ENCODE results near the gene PANK4. TPM values are rescaled to one million over a fixed set of nuclear protein-coding genes. Genes with fewer than 3 reads are reported as not detected.

The PANK4 gene
- total RNA-seq, 1 experiment from 2014 or later: 32.2 TPM

GRCh38 chr1:2471587-2472001 lies 54.8 kb downstream of the PANK4 start:
- H3K79me2 ChIP-seq (ENCODE audit: insufficient read depth, low read length): no peaks in the 10 kb centered on the region
- H2BK120ac ChIP-seq (ENCODE audit: low read depth, low read length, poor library complexity, severe bottlenecking): no peak overlapping the region
- no peak overlapping the region for H2BK5ac ChIP-seq (ENCODE audit: insufficient read length, low read length)
- no peak overlapping the region for H4K5ac ChIP-seq (ENCODE audit: insufficient read length, low read depth, low read length)
- no peak overlapping the region for H4K8ac ChIP-seq (replicated peaks; ENCODE audit: insufficient read length, low read depth, low read length)
- H3K18ac ChIP-seq (ENCODE audit: insufficient read length, low read depth, low read length): no peak overlapping the region
- no peak overlapping the region for H2BK15ac ChIP-seq (ENCODE audit: low read depth, low read length)
- no peaks in the 10 kb centered on the region for H3K36me3 Mint-ChIP-seq (ENCODE audit: insufficient read depth in 1 of 3, low read depth in 3 of 3)
- H2BK20ac ChIP-seq (ENCODE audit: low read depth, low read length, poor library complexity, severe bottlenecking): no peak overlapping the region
- H3K4me3 Mint-ChIP-seq: no peak overlapping the region
- H3K4ac ChIP-seq (ENCODE audit: low read depth, low read length): no peak overlapping the region
- no peaks in the 10 kb centered on the region for H3K79me1 ChIP-seq (ENCODE audit: insufficient read depth, low read depth, low read length, poor library complexity, severe bottlenecking)
- no peak overlapping the region for H2BK12ac ChIP-seq (ENCODE audit: insufficient read length, low read depth, low read length)
- H3K56ac ChIP-seq (ENCODE audit: insufficient read length, low read depth, low read length): no peak overlapping the region
- no peaks in the 10 kb centered on the region for H3K4me1 ChIP-seq (ENCODE audit: insufficient read depth, low read length)
- no peaks in the 10 kb centered on the region for H3K27me3 ChIP-seq (ENCODE audit: insufficient read depth, low read length)
- H4K20me1 ChIP-seq (ENCODE audit: control insufficient read depth, insufficient read depth, insufficient read length): peaks cover 3% of the 10 kb centered on the region
- H3K27ac ChIP-seq (ENCODE audit: insufficient read length, low read depth, low read length): no peak overlapping the region
- H3K23me2 ChIP-seq (ENCODE audit: insufficient read length, low read depth, low read length, poor library complexity, severe bottlenecking): no peaks in the 10 kb centered on the region
- H3K27me3 Mint-ChIP-seq (ENCODE audit: low read depth): peaks cover 12% of the 10 kb centered on the region
- no peak overlapping the region for H3K23ac ChIP-seq (ENCODE audit: insufficient read length, low read depth, low read length)
- H2AFZ ChIP-seq (ENCODE audit: low read length): no peak overlapping the region
- H3T11ph ChIP-seq (ENCODE audit: low read length): no peak overlapping the region
- H3K27ac Mint-ChIP-seq: no peak overlapping the region
- no peak for TF ChIP-seq CTCF (conservative IDR thresholded peaks at IDR 0.05)
- H2AK5ac ChIP-seq (ENCODE audit: insufficient read length, low read length): no peak overlapping the region
- DNase-seq: no peak
- H3K9me3 Mint-ChIP-seq: no peaks in the 10 kb centered on the region
- no CpG with 5 or more reads among the region's 15 CpGs for WGBS (ENCODE audit: extremely low coverage, insufficient read length, low lambda C conversion rate)
- H4K91ac ChIP-seq (ENCODE audit: insufficient read length, low read depth, low read length): no peak overlapping the region
- H3K4me1 Mint-ChIP-seq: peaks cover 0 to 7% of the 10 kb centered on the region in 2 experiments; a peak in 1 of 4 replicates
- no peak overlapping the region for H3K9ac ChIP-seq (ENCODE audit: extremely low read depth, insufficient read length, low read length)
- H3K14ac ChIP-seq (ENCODE audit: insufficient read depth, low read length): no peak overlapping the region
- no peaks in the 10 kb centered on the region for H3K9me3 ChIP-seq (ENCODE audit: control insufficient read depth, low read depth, low read length)
- no peak overlapping the region for H3K4me2 ChIP-seq (ENCODE audit: insufficient read depth, insufficient read length, low read length)
